Measurements from ENCODE around the gene NTRK1.
"Not testable (repeated sequence)": the region's sequence is repeated elsewhere in the genome, so short reads cannot be mapped to it uniquely, and the experiment has no call there.

NTRK1 gene

GRCh38 chr1:156920233-156921052 lies 59.8 kb downstream of the NTRK1 start, which contains the start of gene LRRC71:
Gene LRRC71, plus strand, starts transcription at chr1:156920632. Its CDS starts 172 bp downstream, at chr1:156920804.
- no peak for FAIRE-seq

- FAIRE-seq: no peak
These were observed 60.4 kb downstream of the NTRK1 start for GRCh38 chr1:156921053-156921529.

- no peak for FAIRE-seq
These were observed 62.5 kb downstream of the NTRK1 start for GRCh38 chr1:156922986-156923669.

- FAIRE-seq: no peak
These were observed 63.2 kb downstream of the NTRK1 start for GRCh38 chr1:156923670-156924477.

- FAIRE-seq: no peak
These were observed 64.0 kb downstream of the NTRK1 start for GRCh38 chr1:156924478-156925153.

GRCh38 chr1:156925154-156926010 lies 64.7 kb downstream of the NTRK1 start:
- FAIRE-seq: no peak

- no peak for FAIRE-seq
These were observed 65.5 kb downstream of the NTRK1 start for GRCh38 chr1:156926175-156926574.

- not testable (repeated sequence) for FAIRE-seq
These were observed 66.0 kb downstream of the NTRK1 start for GRCh38 chr1:156926695-156927094.

- FAIRE-seq: no peak
These were observed 66.8 kb downstream of the NTRK1 start for GRCh38 chr1:156927215-156928042.

- no peak for FAIRE-seq
These were observed 67.5 kb downstream of the NTRK1 start for GRCh38 chr1:156928043-156928602.

- no peak for FAIRE-seq
These were observed 69.1 kb downstream of the NTRK1 start for GRCh38 chr1:156929596-156930238.

- no peak for FAIRE-seq
These were observed 69.8 kb downstream of the NTRK1 start for GRCh38 chr1:156930483-156930882.
